OCI-LY1 (cell line): ENCODE measurements around the gene ICAM5.
"Not testable (repeated sequence)": the region's sequence is repeated elsewhere in the genome, so short reads cannot be mapped to it uniquely, and the experiment has no call there.

ENCODE experiments used
- H2AFZ ChIP-seq: fragments of 200-600 bp; sonication (generic), shearing (Covaris generic); 2 replicates; pipeline ENCODE4 v1.6.0; 2014; ENCODE audit warnings: antibody characterized with exemption, mild to moderate bottlenecking, low read length
- H3F3A ChIP-seq: fragments of 200-600 bp; sonication (generic), shearing (Covaris generic); 2 replicates; pipeline ENCODE4 v1.6.0; 2014; ENCODE audit warnings: mild to moderate bottlenecking, antibody characterized with exemption, low read length, moderate library complexity; ENCODE audit not compliant: insufficient read depth
- H3K27ac ChIP-seq: fragments of 200-600 bp; sonication (generic); 2 replicates; pipeline ENCODE4 v1.5.1; 2014; ENCODE audit warnings: low read length, mixed run types, mild to moderate bottlenecking, low read depth; ENCODE audit not compliant: poor library complexity, severe bottlenecking
- H3K27me3 ChIP-seq: fragments of 200-600 bp; sonication (generic); 2 replicates; pipeline ENCODE4 v1.6.0; 2014; ENCODE audit warnings: antibody characterized with exemption, mild to moderate bottlenecking, low read length, moderate library complexity; ENCODE audit not compliant: insufficient read depth
- H3K36me3 ChIP-seq: fragments of 200-600 bp; sonication (generic); 2 replicates; pipeline ENCODE4 v1.6.1; 2014; ENCODE audit warnings: mild to moderate bottlenecking, antibody characterized with exemption, low read length, moderate library complexity, mixed read lengths; ENCODE audit not compliant: insufficient read depth
- H3K4me1 ChIP-seq: fragments of 200-600 bp; sonication (generic); 2 replicates; pipeline ENCODE4 v1.5.1; 2014; ENCODE audit warnings: mild to moderate bottlenecking, low read length, moderate library complexity; ENCODE audit not compliant: insufficient read depth, severe bottlenecking
- H3K4me2 ChIP-seq: fragments of 200-600 bp; sonication (generic), shearing (Covaris generic); 2 replicates; pipeline ENCODE4 v1.6.1; 2014; ENCODE audit warnings: low read length
- H3K4me3 ChIP-seq: fragments of 200-600 bp; sonication (generic); 2 replicates; pipeline ENCODE4 v1.5.1; 2014; ENCODE audit warnings: low read length, low read depth, mild to moderate bottlenecking, mixed read lengths; ENCODE audit not compliant: poor library complexity, severe bottlenecking
- H3K79me2 ChIP-seq: fragments of 200-600 bp; shearing (Covaris generic); 2 replicates; pipeline ENCODE4 v1.6.1; 2016; ENCODE audit warnings: mixed run types, low read length, mixed read lengths; ENCODE audit not compliant: insufficient read depth
- H3K9ac ChIP-seq: fragments of 200-600 bp; sonication (generic), shearing (Covaris generic); 2 replicates; pipeline ENCODE4 v1.6.1; 2014; ENCODE audit warnings: mild to moderate bottlenecking, low read length, mixed read lengths
- H3K9me2 ChIP-seq: fragments of 200-600 bp; sonication (generic), shearing (Covaris generic); 2 replicates; pipeline ENCODE4 v1.6.1; 2014; ENCODE audit warnings: low read depth, mild to moderate bottlenecking, low read length, mixed read lengths
- H3K9me3 ChIP-seq: fragments of 200-600 bp; shearing (Covaris generic); 2 replicates; pipeline ENCODE4 v1.6.1; 2014; ENCODE audit warnings: low read length, mixed read lengths
- H4K20me1 ChIP-seq: fragments of 200-600 bp; sonication (generic), shearing (Covaris generic); 2 replicates; pipeline ENCODE4 v1.6.0; 2016; ENCODE audit warnings: mild to moderate bottlenecking, low read length; ENCODE audit not compliant: insufficient read depth
- CTCF ChIP-seq: fragments of 200-600 bp; sonication (generic), shearing (Covaris generic); IDR thresholded peaks from 2 replicates; pipeline ENCODE4 v1.5.1; 2017; ENCODE audit warnings: mild to moderate bottlenecking, antibody characterized with exemption, low read length, moderate library complexity, mixed read lengths
- EZH2 ChIP-seq: fragments of 200-600 bp; sonication (generic), shearing (Covaris generic); IDR thresholded peaks from 2 replicates; pipeline ENCODE4 v1.8.0; 2017; ENCODE audit warnings: borderline replicate concordance, mixed run types, mild to moderate bottlenecking, antibody characterized with exemption, low read length, moderate library complexity, mixed read lengths

ICAM5 gene

GRCh38 chr19:10335352-10335985 lies 45.7 kb downstream of the ICAM5 start:
- H3K4me1 ChIP-seq: peaks cover 48% of the 10 kb centered on the region
- no peak overlapping the region for H2AFZ ChIP-seq
- no peak overlapping the region for H3K9ac ChIP-seq
- H3F3A ChIP-seq: no peaks in the 10 kb centered on the region
- peaks cover 14% of the 10 kb centered on the region for H3K79me2 ChIP-seq
- peak overlapping the region; percentile 92; the same call in 1 of the 2 replicates for H3K4me2 ChIP-seq
- H3K4me3 ChIP-seq: no peak overlapping the region
- no peaks in the 10 kb centered on the region for H3K27me3 ChIP-seq
- no peaks in the 10 kb centered on the region for H4K20me1 ChIP-seq
- H3K9me3 ChIP-seq: no peaks in the 10 kb centered on the region
- H3K27ac ChIP-seq: no peak overlapping the region
- TF ChIP-seq EZH2 (no peak), CTCF (no peak)
- peaks cover 15% of the 10 kb centered on the region; the same call in 1 of the 2 replicates for H3K36me3 ChIP-seq
- H3K9me2 ChIP-seq: no peaks in the 10 kb centered on the region

- Histone ChIP-seq H3K79me2 (peaks cover 11% of the 10 kb centered on the region), H3K4me1 (peaks cover 44% of the 10 kb centered on the region)
- H3K27ac ChIP-seq: not testable (repeated sequence)
Measured at GRCh38 chr19:10336725-10337124, 47.0 kb downstream of the ICAM5 start.

GRCh38 chr19:10338940-10339339 lies 49.2 kb downstream of the ICAM5 start:
- H3K4me1 ChIP-seq: peaks cover 32% of the 10 kb centered on the region
- no peak overlapping the region for H3K27ac ChIP-seq
- no peaks in the 10 kb centered on the region for H3K79me2 ChIP-seq
- no peaks in the 10 kb centered on the region; the same call in 1 of the 2 replicates for H3K27me3 ChIP-seq
- peak overlapping the region; percentile 68 for H3K9ac ChIP-seq
- no peaks in the 10 kb centered on the region for H3F3A ChIP-seq
- H3K9me2 ChIP-seq: no peaks in the 10 kb centered on the region
- no peak for TF ChIP-seq CTCF
- TF ChIP-seq EZH2: no peak
- H3K36me3 ChIP-seq: no peaks in the 10 kb centered on the region; the same call in 1 of the 2 replicates
- peak overlapping the region; percentile 77 for H3K4me2 ChIP-seq
- H3K4me3 ChIP-seq: peak overlapping the region; percentile 63
- H2AFZ ChIP-seq: peak overlapping the region; percentile 22; the same call in 1 of the 2 replicates
- H3K9me3 ChIP-seq: no peaks in the 10 kb centered on the region
- no peaks in the 10 kb centered on the region for H4K20me1 ChIP-seq

More at GRCh38 chr19:10336725-10337124, 47.0 kb downstream of the ICAM5 start:
- not testable (repeated sequence) for H3K9me2 ChIP-seq, H3K36me3 ChIP-seq, H2AFZ ChIP-seq, H3K9me3 ChIP-seq, H3K4me3 ChIP-seq, H3K4me2 ChIP-seq, H3K9ac ChIP-seq, H3K27me3 ChIP-seq, H4K20me1 ChIP-seq, H3F3A ChIP-seq
